Measurements from ENCODE around the gene CMIP. TPM values are rescaled to one million over a fixed set of nuclear protein-coding genes. Genes with fewer than 3 reads are reported as not detected.
"Not testable (repeated sequence)": the region's sequence is repeated elsewhere in the genome, so short reads cannot be mapped to it uniquely, and the experiment has no call there.

CMIP gene
- total RNA-seq, 1 experiment from 2014 or later, result 4.9 TPM

DNA sequence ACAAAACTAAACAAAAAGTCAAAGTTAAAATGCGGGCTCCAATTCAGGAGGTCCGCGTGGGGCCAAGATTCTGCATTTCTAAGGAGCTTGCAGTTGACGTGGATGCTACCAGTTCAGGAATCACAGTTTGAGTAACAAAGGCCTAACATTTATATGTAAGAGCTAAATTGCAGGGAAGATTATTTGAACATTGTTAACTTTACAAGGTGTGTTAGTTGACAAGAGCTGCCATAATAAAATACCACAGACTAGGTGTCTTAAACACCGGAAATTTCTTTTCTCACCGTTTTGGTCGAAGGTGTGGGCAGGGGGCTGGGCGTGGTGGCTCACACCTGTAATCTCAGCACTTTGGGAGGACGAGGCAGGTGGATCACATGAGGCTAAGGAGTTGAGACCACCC is 24.8 kb upstream of the CMIP start:
- DNase-seq (ENCODE audit: extremely low read depth, low read depth), result no peak

DNA sequence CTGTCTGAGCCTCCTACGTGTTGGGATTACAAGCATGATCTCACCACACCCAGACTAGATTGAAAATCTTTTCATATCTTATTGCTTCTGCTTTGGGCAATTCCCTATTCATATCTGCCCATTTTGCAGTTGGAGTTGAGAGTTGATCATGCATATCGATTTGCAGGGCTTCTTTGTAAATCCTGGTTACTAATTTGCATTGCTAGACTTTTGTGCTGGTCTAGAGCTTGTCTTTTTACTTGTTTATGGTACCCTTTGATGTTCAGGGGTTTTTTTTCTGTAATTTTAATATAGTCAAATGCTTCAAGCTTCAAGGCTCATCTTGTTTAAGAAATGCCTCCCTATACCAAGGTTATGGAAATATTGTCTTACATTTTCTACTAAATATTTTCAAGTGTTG is 23.5 kb upstream of the CMIP start:
- no peak for DNase-seq (ENCODE audit: extremely low read depth, low read depth)

DNA sequence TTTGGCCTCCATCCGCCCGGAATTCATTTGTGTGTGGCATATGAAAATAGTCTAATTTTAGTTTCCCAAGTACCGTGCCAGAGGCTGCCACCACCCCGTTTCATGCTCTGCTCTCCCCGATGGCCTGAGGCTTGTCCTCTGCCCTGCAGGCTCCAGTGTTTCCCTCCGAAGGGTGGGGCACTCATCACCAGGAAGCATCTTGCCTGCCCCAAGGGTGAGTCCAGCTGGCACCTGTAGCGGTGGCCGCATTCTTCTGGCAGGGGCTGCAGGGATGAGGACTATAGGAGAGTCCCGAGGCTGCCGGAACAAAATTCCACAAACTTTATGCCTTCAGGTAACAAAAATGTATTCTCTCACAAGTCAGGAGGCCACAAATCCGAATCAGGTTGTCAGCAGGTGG is 23.1 kb upstream of the CMIP start:
- DNase-seq (ENCODE audit: extremely low read depth, low read depth), result no peak

DNA sequence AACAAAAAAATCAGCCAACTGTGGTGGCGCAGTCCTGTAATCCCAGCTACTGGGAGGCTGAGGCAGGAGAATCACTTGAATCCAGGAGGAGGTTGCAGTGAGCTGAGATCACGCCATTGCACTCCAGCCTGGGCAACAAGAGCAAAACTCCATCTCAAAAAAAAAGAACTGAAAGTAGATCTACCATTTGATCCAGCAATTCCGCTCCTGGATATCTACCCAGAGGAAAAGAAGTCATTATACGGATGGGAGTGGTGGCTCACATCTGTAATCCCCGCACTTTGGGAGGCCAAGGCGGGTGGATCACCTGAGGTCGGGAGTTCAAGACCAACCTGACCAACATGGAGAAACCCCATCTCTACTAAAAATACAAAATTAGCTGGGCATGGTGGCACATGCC is 22.5 kb upstream of the CMIP start:
- not testable (repeated sequence) for DNase-seq (ENCODE audit: extremely low read depth, low read depth)

DNA sequence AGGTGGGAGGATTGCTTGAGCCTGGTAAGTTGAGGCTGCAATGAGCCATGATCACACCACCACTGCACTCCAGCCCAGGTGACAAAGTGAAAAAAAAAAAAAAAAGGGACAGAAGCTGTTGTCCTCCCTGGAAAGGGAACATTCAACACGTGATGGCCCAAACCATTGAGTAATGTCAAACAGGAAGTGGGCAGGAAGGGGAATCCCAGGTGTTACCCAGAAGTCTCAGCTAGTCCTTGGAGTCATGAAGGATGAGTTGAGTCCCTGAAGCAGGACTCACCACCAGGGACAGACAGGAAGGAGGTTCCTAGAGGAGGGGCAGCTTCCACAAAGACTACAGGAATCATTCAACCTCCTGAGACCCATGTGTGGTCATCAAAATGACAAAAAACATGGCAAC is 19.8 kb upstream of the CMIP start:
- DNase-seq (ENCODE audit: extremely low read depth, low read depth), result no peak

DNA sequence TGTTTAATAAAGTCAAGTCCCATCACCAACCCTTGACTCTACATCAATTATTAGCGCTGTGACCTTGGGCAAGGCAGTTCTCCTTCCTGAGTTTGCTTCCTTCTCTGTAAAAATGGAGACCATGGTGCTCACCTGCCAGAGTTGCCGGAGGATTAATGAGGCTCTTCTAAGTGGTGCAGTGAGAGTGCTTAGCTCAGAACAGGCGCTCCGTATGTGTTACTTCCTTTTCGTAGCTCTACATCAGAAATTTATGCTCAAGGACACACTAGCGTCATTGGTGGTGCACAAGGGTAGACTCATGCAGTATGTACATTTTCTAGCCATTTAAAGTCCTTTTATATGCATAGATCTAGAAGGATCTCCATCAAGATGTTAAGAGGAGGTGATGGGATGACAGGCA is 17.4 kb upstream of the CMIP start:
- DNase-seq (ENCODE audit: extremely low read depth, low read depth), result no peak

DNA sequence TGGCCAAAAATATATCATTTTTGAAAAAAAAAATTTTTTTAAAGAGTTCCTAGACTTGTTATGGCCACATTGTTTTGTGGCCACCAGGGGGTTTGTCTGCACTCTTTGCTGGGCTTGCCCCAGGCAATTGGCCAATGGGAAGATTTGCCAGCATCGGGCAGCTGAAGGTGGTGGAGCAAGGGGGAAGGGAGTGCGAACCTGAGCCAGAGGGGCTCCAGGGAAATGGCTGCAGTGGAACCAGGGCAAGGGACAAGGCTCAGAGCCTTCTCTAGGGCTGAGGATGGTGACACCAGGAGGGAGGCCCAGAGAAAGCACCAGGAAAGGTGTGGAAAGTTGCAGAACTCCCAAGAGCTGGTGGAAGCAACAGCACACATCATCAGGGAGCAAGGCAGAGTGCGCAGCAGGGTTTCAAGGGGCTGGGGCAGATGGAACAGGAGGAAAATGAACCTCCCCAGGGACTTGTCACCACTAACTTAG is 15.5 kb upstream of the CMIP start:
- DNase-seq (ENCODE audit: extremely low read depth, low read depth), result no peak

DNA sequence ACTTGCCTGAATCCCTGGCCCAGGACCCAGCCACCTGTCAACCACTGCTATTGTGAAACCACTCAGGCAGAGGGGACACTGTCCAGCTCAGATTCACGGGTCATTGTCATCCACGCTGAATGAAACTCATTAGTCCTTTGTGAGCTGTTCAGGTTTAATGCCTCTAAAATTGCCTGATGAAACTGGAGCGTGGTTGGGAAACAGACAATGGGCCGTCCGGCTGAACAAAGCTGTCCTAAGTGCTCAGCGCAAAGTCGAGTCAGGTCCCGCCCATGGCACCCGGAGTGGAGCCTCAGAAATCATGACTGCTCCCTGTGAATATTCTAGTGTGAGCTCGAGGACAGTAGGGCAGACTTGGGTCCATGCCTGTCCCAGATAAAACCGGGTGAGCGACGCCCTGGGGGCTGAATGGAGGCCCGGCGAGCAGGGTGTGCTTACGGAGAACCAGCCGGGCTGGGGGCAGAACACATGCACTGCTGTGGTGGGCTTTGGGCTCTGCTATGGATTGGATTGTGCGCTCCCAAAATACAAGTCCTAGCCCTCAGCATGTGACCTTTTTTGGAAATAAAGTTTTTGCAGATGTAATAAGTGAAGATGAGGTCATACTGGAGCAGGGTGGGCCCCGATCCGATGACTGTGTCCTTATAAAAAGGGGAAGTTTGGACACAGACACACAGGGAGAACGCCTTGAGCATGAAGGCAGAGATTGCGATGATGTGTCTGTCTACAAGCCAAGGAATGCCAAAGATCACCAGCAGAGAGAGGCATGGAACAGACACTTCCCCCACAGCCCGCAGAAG is 12.9 kb upstream of the CMIP start:
- no peak for DNase-seq (ENCODE audit: extremely low read depth, low read depth)

DNA sequence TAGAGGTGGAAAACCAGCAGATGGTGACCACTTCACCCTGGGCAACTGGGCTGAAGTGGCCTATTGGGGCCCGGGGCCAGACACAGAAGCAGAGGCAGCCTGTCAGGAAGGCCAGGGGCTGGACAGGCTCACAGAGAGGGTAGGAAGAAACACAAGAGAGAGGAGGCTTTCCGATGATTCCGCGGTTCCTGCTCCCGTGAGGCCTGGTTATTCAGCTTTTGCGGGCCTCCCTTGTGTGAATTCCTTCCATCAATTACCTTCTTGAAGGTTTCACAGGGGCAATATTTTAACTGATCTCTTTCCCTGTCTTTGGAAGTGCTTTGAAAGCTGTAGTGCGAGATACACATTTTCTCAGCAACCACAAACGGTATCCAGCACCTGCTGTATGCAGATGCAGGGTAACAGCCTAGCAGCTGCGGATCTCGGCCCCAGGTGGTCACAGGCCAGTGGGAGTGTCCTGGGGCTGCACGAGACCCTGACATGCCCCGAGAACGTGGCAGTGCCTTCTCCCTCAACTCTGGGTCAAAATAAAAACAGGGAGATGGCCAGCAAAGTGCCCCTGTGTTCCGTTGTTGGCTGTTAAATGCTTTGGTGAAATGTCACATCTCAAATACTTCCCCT is 11.6 kb upstream of the CMIP start:
- DNase-seq (ENCODE audit: extremely low read depth, low read depth), result no peak

DNA sequence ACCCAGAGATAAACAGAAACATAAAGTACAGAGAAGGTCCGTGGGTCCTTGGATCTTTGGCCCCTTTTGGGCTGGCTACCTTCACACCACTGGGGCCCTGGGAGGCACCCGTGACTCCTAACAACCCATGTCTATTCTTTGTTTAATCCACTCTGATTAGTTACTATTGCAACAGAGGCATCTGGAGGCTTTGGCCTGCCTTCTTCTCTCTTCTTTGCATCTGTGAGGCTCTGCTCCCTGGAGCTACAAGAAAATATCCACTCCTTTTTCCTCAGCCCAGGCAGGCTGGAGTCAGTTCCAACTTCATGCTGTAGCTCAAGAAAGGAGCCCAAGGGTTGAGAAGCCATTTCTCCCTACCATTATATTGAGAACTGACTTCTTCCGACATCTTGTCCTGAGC is 9.5 kb upstream of the CMIP start:
- DNase-seq (ENCODE audit: extremely low read depth, low read depth), result no peak

DNA sequence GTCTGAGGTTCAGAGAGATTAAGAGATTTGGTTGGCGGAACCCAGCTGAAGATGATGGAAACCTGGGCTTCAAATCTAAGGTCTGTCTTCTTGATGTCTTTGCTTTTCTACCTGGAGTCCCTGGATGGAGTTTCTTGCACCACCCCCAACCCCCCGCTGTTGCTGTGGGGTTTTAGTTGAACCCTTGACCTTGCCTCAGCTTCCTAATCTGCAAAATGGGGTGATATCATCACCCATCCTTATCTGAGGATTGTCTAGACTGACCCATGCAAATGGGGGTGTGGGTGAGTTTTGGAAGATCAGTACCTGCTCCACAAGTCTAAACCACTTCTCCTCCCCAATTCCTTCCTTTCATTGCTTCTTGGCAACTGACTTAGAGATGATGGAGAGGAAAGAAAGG is 9.0 kb upstream of the CMIP start:
- DNase-seq (ENCODE audit: extremely low read depth, low read depth), result no peak

DNA sequence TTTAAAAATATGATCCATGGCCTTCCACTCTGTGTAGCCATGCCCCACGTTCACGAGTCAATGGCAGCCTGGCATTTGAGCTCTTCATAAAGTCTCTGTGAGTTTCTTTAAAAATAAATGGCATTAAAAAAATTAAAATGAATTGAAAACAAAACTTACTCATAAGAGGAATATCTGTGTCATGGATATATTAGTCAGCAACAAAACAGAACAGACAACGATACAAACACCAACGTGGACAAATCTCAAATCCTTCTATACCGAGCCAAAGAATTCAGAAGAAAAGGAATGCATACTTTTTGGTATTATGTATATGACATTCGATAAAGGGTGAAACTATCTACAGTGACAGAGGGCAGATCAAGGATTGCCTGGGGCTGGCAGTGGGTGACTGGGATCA is 8.2 kb upstream of the CMIP start:
- no peak for DNase-seq (ENCODE audit: extremely low read depth, low read depth)

DNA sequence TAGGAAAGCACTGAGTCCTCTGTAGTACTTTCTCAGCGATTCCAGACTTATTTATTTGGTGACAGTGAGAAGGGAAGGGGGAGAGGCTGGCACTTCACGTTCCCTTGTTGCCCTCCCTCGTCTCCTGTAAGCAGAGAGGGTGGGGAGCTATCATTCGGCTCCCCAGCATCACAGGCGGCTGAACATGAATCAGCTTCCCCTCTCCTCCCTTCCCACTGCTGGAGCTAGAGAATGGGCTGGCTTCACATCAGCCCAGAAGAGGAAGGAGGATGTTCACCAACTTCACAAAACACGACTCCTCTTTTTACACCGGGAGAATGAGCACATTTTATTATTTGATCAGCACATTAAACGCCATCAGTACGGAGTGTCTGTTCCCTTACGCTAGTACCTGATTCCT is 6.7 kb upstream of the CMIP start:
- no peak for DNase-seq (ENCODE audit: extremely low read depth, low read depth)

DNA sequence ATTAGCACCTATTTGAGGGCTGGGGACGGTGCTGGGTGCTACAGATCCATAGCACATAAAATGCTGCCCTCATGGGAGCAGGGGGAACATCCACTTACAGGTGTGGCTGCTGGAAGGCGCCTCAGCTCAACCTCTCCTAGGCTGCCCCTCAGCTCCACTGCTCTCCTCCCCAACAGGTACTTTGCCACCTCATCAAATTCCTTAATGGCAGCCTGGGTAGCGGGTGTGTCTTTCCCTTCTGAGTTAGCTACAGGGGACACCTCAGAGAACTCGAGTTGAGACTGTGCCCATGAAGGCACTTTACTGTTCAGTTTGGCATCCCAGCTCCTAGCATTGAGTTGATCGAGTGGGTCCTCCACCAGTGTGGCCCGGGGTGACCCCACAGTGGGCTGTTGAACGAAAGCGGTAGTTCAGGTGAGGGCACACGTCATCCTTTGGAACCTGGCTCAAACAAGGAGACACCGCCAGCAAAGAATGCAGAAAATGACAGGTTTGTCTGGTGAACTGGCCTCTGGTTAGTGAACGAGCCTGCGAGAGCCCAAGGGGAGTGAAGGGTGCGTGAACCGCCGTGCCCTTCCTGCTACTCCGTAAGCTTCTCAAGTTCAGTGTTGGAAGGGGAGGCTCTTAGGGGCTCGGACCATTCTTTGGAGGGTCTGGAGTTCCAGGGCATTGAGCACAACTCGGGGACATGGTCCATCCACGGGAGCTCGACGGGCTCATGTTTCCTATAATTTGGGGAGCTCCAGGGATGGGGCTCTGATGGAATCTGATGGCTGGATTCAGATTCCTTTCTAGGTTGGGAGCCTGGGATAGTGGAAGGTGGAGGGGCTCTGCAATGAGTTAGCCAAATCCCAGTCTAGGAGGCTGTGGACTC is 3.5 kb upstream of the CMIP start:
- DNase-seq (ENCODE audit: extremely low read depth, low read depth), result no peak

DNA sequence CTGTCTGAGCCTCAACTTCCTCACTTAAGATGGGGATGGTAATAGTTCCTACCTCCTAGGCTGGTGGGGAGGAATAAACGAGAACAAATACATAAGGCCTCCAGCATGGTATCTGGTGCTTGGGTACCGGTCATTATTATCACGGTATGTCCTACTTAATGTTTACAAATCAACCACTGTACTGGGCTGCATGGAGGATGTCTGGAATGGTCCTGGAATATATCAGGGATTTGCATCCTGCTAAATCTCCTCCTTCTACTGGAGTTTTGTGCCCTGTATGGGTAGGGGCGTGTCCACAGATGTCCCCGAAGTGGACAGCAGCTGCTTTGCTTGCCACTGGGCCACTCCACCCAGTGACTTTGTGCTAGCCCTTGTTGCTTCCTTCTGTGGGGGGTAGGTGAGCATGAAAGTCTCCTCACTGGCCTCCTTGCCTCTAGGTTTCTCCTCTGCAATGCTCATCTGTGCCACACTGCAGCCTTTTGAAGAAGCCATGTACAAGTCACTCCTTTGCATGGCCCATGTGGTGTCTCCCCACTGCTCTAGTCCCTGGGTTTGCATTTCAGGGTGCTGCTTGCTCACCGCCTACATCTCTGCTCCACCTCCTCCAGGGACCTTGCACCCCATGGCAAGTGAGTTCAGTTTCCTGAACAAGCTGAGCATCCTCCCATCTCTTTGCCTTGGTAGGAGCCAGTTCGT is 2.2 kb upstream of the CMIP start:
- DNase-seq (ENCODE audit: extremely low read depth, low read depth), result no peak

DNA sequence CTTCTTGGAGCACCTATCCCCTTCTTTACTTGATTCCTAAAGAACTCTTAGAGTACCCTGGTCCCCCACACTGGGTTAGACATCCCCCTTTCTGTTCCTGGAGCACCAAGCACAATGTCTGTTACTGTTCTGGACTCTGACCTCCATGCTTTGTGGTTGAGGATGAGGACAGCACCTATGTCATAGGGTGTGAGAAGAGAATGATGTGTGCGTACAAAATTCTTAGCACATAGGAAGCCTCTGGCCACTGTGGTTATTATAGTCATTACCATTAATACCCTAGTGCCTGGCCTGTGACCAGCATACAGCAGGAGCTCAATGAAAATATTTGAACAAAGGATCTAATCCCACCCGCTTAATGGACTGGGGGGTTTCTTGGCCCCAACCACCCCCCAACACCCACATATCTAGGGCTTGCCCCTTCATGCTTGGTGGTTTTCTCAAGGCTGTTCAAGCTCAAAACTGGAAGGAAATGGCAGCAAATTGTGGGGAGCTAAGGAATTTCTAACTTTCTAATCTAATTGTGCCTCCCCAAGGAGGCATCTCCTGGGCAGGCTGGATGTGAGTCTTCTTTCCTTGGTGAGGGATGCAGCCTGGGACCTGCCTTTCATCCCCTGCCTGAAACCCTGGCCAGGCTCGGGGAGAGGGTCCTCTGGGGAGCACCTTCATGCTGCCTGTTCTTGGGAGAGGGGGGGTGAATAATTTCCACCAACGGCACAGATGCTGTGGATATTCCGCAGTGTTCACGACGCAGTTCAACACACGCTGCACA is 1.5 kb upstream of the CMIP start:
- DNase-seq (ENCODE audit: extremely low read depth, low read depth), result no peak

DNA sequence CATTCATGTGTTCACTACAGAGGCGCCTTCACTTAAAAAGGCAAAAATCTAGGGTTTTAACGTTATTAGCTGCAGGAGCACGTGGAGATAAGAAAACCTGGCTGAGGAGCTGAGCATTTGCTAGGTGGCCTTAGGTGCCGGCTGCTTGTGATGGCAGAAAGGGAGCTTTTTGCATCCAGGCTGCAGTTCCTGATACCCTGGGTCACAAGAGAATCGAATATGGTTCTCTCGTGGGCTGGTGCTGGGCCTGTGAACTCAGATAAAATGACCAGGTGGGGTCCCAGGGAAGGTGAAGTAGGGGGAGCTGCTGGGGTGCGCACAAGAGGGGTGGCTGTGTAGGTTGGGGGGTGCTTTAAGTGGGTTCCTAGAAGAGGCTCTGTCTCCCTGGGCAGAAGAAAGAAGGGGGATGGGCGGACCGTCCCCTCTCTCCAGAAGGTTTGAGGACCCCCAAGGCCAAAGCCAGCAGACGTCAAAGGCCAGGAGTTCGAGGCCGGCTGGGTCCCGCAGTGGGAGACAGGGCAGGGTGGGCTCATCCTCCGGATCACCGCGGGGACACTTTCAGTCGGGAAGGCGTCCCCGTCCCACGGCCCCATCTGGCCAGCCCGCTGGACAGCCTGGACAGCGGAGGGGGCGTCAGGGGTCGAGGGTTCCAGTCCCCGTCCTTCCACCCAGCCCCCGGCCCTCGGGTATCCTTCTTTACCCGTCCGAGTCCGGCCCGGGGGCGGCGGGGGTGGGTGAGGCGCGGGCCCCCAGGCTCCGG is 740 bp upstream of the CMIP start:
- no peak for DNase-seq (ENCODE audit: extremely low read depth, low read depth)

DNA sequence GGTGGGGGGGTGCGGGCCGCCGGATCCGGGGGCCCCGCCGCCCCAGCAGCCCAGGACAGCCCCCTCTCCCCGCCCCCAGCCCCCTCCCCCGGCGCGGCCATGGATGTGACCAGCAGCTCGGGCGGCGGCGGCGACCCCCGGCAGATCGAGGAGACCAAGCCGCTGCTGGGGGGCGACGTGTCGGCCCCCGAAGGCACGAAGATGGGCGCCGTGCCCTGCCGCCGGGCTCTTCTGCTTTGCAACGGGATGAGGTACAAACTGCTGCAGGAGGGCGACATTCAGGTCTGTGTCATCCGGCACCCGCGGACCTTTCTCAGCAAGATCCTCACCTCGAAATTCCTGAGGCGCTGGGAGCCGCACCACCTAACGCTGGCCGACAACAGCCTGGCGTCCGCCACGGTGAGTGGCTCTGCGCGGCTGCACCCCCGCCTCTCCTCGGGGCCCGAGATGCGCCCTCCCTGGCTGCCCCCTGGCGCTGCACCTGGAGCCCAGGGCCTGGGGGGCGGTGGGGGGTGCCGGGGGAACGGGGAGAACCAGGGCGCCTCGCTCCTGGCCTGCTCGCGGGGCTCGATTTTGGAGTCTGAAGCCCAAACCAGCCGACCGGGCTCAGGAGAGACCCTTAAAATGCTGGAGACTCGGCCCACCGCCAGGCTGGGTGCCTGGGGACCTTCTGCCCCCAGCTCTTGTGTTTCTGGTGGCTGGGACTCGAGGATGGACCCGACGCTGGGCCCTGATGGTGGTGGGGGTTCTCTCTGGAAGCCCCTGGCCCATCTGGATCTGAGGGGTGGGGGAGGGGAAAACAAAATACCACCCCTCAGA is 744 bp downstream of the CMIP start:
- no peak for DNase-seq (ENCODE audit: extremely low read depth, low read depth)

Measured in NCI-H460 (cell line).